ENCODE data around the gene NKD1. TPM values are rescaled to one million over a fixed set of nuclear protein-coding genes. Genes with fewer than 3 reads are reported as not detected.
"Not testable (repeated sequence)": the region's sequence is repeated elsewhere in the genome, so short reads cannot be mapped to it uniquely, and the experiment has no call there.

Gene NKD1
- total and polyA plus RNA-seq, 3 experiments from 2014 or later: 0.45 to 1.5 (median 1.2) TPM

DNA sequence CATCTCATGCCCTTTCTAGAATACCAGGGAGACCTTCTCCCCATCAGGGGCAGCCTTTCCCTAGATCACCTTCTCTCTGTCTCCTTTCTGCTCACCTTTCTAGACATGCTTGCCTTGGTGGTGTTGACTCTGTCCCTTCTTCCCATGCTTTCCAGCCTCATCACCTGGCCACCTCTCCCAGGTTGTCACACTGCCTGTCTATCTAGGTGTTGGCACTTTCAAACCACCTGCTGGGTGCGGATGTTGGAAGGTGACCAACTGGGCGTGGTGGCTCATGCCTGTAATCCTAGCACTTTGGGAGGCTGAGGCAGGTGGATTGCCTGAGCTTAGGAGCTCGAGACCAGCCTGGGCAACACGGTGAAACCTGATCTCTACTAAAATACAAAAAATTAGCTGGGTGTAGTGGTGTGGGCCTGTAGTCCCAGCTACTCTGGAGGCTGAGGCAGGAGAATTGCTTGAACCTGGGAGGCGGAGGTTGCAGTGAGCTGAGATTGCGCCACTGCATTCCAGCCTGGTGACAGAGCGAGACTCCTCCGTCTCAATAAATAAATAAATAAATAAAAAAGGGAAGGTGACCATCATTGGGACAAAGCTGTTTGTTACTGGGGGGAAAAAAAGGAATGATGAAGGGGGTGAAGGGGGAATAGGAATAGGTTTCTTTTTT lies 44.2 kb upstream of the NKD1 start:
- DNase-seq; H3K36me3 Mint-ChIP-seq; H3K27me3 ChIP-seq (ENCODE audit: insufficient read depth, low read length, poor library complexity, severe bottlenecking); H3K4me1 Mint-ChIP-seq; H3K4me3 Mint-ChIP-seq; H3K9me3 ChIP-seq (ENCODE audit: low read length); H3K9me3 Mint-ChIP-seq; POLR2A ChIA-PET; H3K4me1 ChIP-seq (ENCODE audit: insufficient read depth, low read length); H3K4me3 ChIP-seq (ENCODE audit: low read length); H3K27ac ChIP-seq (ENCODE audit: low read depth, low read length); H3K36me3 ChIP-seq (ENCODE audit: insufficient read depth, low read length); CTCF ChIA-PET: not testable (repeated sequence)
- peaks cover 1 to 15% of the 10 kb centered on the region in 2 donors for H3K27me3 Mint-ChIP-seq
- peak overlapping the region in 1 of 8 donors; percentile 2 for H3K27ac Mint-ChIP-seq

DNA sequence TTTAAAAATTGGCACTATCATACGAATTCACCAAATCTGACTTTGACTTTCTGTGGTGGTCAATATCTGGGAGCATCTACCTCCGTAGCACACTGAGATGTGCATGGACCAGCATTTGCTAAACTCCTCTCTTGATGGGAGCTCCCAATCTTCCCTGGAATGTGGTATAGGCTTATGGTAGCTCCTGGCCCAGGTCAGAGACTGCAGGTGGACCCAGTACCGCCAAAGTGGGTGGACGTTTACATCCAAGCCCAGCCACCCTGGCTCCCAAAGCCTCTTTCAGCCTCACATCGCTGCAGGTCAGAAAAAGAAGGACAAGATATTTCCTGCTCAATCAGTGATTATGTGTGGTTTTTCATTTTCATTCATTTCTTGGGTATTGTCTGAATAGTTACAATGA lies 43.1 kb upstream of the NKD1 start:
- Mint-ChIP-seq H3K4me1 (peaks cover 0 to 3% (median 0%) of the 10 kb centered on the region in 3 donors), H3K4me3 (no peak overlapping the region), H3K9me3 (no peaks in the 10 kb centered on the region), H3K27me3 (peaks cover 1 to 11% of the 10 kb centered on the region in 2 donors), H3K36me3 (no peaks in the 10 kb centered on the region), H3K27ac (peak overlapping the region in 1 of 8 donors; percentile 28)
- Histone ChIP-seq H3K4me1 (ENCODE audit: insufficient read depth, low read length) (no peaks in the 10 kb centered on the region), H3K36me3 (ENCODE audit: insufficient read depth, low read length) (no peaks in the 10 kb centered on the region), H3K27me3 (ENCODE audit: insufficient read depth, low read length, poor library complexity, severe bottlenecking) (no peaks in the 10 kb centered on the region), H3K4me3 (ENCODE audit: low read length) (no peak overlapping the region), H3K9me3 (ENCODE audit: low read length) (no peaks in the 10 kb centered on the region), H3K27ac (ENCODE audit: low read depth, low read length) (no peak overlapping the region)
- CTCF ChIA-PET: interaction anchor here (1.5 kb wide), 1 partner anchor 160 kb away, joined by 3 read pairs; no protein-coding TSS in a partner anchor
- DNase-seq: no peak
- POLR2A ChIA-PET: no interaction called here

DNA sequence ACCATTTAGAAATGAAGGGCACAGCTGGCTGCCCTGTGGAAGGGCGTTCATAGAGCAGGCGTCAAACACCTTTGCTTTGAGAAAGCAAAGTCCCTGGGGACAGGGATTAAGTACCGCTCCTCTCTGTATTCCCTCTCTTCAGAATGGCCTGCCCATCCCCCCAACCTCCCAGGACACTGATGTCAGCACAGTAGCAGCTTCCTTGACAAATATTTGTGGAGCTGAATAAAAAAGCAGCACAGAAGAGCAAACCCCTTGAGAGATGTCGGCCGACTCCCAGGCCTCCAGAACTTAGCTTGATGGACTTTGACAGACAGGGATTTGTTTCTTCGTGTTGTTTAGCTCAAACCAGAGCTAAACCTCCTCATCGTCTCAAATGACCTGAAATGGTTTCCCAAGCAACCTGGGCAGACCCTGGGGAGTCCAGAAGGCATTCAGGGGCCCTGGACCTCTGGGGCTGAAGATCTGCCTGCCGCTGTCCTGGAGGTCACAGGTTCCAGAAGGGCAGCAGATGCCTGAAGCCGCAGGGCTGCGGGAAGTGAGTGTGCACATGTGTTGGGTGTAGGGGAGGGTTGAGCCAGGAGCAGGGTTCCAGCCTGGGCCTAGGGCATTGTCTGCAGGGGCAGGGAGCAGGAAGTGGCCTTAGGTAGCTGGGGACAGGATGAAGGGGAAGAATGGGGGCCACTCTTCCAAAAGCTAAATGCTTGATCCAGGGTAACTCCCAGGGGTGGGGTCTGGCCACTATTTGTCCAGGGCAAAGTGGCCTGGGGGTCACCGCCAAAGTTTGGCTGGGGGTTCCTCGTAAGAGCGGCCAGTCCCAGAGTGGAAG lies 42.3 kb upstream of the NKD1 start:
- Histone ChIP-seq H3K4me3 (ENCODE audit: low read length) (no peak overlapping the region), H3K4me1 (ENCODE audit: insufficient read depth, low read length) (no peaks in the 10 kb centered on the region), H3K27me3 (ENCODE audit: insufficient read depth, low read length, poor library complexity, severe bottlenecking) (no peaks in the 10 kb centered on the region), H3K9me3 (ENCODE audit: low read length) (no peaks in the 10 kb centered on the region), H3K27ac (ENCODE audit: low read depth, low read length) (no peak overlapping the region), H3K36me3 (ENCODE audit: insufficient read depth, low read length) (no peaks in the 10 kb centered on the region)
- ChIA-PET CTCF (interaction anchor here (1.5 kb wide), 1 partner anchor 159 kb away, joined by 3 read pairs; no protein-coding TSS in a partner anchor), POLR2A (no interaction called here)
- no peak overlapping the region for H3K4me3 Mint-ChIP-seq
- no peaks in the 10 kb centered on the region for H3K36me3 Mint-ChIP-seq
- no peaks in the 10 kb centered on the region for H3K9me3 Mint-ChIP-seq
- peaks cover 0 to 3% (median 0%) of the 10 kb centered on the region in 3 donors for H3K4me1 Mint-ChIP-seq
- DNase-seq: no peak
- no peak overlapping the region for H3K27ac Mint-ChIP-seq
- peaks cover 1 to 11% of the 10 kb centered on the region in 2 donors for H3K27me3 Mint-ChIP-seq

DNA sequence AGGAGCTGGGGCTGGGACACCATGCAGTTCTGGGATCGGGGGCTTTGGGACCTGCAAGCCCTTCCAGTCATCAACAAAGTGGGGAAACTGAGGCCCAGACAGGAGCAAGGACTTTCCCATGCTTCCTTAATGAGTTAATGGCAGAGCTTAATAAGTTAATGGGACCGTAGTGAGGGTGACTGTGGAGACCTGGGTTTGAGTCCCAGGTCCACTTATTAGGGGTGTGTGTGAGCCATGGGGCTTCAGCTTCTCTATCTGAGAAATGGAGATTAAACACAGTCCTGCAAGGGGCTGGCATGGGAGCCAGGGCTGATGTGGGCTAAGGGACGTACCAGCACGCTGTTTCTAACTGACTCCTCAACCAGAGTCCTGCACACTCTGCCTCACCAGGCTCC lies 41.7 kb upstream of the NKD1 start:
- Mint-ChIP-seq H3K36me3 (no peaks in the 10 kb centered on the region), H3K4me1 (peaks cover 0 to 3% (median 0%) of the 10 kb centered on the region in 3 donors), H3K4me3 (no peak overlapping the region), H3K27ac (no peak overlapping the region), H3K27me3 (peaks cover 0 to 11% of the 10 kb centered on the region in 2 donors), H3K9me3 (no peaks in the 10 kb centered on the region)
- Histone ChIP-seq H3K9me3 (ENCODE audit: low read length) (no peaks in the 10 kb centered on the region), H3K27me3 (ENCODE audit: insufficient read depth, low read length, poor library complexity, severe bottlenecking) (no peaks in the 10 kb centered on the region), H3K27ac (ENCODE audit: low read depth, low read length) (no peak overlapping the region), H3K4me3 (ENCODE audit: low read length) (no peak overlapping the region), H3K4me1 (ENCODE audit: insufficient read depth, low read length) (no peaks in the 10 kb centered on the region), H3K36me3 (ENCODE audit: insufficient read depth, low read length) (no peaks in the 10 kb centered on the region)
- no peak for DNase-seq
- ChIA-PET POLR2A (no interaction called here), CTCF (interaction anchor here (1.5 kb wide), 1 partner anchor 159 kb away, joined by 3 read pairs; no protein-coding TSS in a partner anchor)

DNA sequence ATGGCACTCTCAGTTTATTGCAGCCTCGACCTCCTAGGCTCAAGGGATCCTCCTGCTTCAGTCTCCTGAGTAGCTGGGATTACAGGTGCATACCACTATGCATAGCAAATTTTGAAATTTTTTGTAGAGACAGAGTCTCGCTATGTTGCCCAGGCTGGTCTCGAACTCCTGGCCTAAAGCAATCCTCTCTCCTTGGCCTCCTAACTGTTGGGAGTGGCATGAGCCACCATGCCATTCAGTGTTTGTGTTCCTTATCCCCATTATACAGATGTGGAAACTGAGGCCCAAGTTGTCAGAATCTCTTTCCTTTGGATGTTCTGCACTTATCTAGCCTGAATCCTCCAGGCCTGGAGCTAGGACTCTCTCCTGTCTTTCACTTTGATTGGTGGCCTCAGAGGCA lies 40.8 kb upstream of the NKD1 start:
- ChIA-PET POLR2A (interaction anchor here (0.6 kb wide), 1 partner anchor 122 kb away, joined by 3 read pairs; no protein-coding TSS in a partner anchor), CTCF (interaction anchor here (0.7 kb wide), 1 partner anchor 118 kb away, joined by 3 read pairs; no protein-coding TSS in a partner anchor)
- Histone ChIP-seq H3K36me3 (ENCODE audit: insufficient read depth, low read length) (no peaks in the 10 kb centered on the region), H3K4me3 (ENCODE audit: low read length) (no peak overlapping the region), H3K27me3 (ENCODE audit: insufficient read depth, low read length, poor library complexity, severe bottlenecking) (no peaks in the 10 kb centered on the region), H3K4me1 (ENCODE audit: insufficient read depth, low read length) (no peaks in the 10 kb centered on the region), H3K27ac (ENCODE audit: low read depth, low read length) (no peak overlapping the region), H3K9me3 (ENCODE audit: low read length) (no peaks in the 10 kb centered on the region)
- H3K27me3 Mint-ChIP-seq: peaks cover 0 to 6% of the 10 kb centered on the region in 2 donors
- H3K27ac Mint-ChIP-seq: peak overlapping the region in 1 of 8 donors; percentile 43
- no peaks in the 10 kb centered on the region for H3K36me3 Mint-ChIP-seq
- no peak overlapping the region for H3K4me3 Mint-ChIP-seq
- no peaks in the 10 kb centered on the region for H3K9me3 Mint-ChIP-seq
- DNase-seq: no peak
- H3K4me1 Mint-ChIP-seq: peaks cover 0 to 3% (median 0%) of the 10 kb centered on the region in 3 donors

DNA sequence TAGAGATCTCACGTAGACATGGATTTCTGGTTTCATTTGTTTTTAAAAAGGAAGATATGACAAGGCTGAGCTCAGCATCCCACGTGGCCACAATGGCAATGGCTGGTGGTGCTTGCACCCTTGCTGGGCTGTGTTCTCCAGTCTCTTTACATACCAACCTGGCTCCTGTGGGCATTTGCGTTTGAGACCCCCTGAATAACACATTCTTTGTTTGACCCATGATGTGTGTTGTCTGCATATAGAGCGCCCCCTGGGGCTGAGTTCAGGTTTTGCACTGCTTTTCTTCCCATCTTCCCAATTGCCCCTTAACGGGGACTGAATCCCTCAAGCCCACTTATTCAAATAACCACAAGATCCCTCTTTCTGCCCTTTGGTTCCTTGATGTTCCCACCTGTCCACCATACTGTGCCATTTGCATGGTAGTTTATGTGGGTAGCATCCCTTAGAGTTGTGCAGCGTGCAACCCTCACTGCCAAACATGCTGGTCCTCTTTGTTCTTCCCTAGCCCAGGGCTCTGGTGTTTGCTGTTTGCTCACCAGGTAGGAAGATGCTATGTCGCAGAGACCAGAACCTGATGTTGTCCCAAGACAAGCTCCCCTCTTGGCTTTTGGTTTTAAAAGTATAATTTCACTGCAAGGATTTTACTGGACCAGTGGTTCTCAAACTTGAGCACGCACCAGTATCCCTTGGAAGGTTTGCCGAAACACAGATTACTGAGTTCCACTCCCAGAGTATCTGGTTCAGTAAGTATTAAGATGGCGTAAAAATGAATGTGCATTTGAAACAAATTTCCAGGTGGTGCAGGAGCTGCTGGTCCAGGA lies 38.5 kb upstream of the NKD1 start:
- Mint-ChIP-seq H3K36me3 (no peaks in the 10 kb centered on the region), H3K4me1 (peaks cover 0 to 3% (median 0%) of the 10 kb centered on the region in 3 donors), H3K27me3 (no peaks in the 10 kb centered on the region), H3K27ac (peak overlapping the region in 2 of 8 donors; percentile 17 to 39), H3K9me3 (no peaks in the 10 kb centered on the region), H3K4me3 (no peak overlapping the region)
- H3K4me3 ChIP-seq (ENCODE audit: low read length): no peak overlapping the region
- no peaks in the 10 kb centered on the region for H3K9me3 ChIP-seq (ENCODE audit: low read length)
- peak in 4 of 5 donors; percentile 17 to 58 (median 26) for DNase-seq
- H3K36me3 ChIP-seq (ENCODE audit: insufficient read depth, low read length): no peaks in the 10 kb centered on the region
- H3K4me1 ChIP-seq (ENCODE audit: insufficient read depth, low read length): no peaks in the 10 kb centered on the region
- POLR2A ChIA-PET: no interaction called here
- H3K27ac ChIP-seq (ENCODE audit: low read depth, low read length): no peak overlapping the region
- CTCF ChIA-PET: interaction anchor here (1.1 kb wide), 1 partner anchor 296 kb away, joined by 3 read pairs; no protein-coding TSS in a partner anchor
- no peaks in the 10 kb centered on the region for H3K27me3 ChIP-seq (ENCODE audit: insufficient read depth, low read length, poor library complexity, severe bottlenecking)

DNA sequence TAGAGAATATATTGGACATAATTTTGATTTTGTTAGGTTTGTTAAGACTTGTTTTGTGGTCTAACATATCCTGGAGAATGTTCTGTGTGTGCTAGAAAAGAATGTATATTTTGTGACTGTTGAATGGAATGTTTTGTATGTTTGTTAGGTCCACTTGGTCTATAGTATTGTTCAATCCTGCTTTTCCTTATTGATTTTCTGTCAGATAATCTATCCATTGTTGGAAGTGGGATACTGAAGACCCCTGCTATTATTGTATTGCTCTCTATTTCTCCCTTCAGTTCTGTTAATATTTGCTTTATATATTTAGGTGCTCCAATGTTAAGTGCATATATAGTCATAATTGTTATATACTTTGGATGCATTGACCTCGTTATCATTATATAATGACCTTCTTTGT lies 33.0 kb upstream of the NKD1 start:
- H3K27me3 Mint-ChIP-seq: peaks cover 0 to 15% of the 10 kb centered on the region in 2 donors
- H3K4me3 Mint-ChIP-seq: no peak overlapping the region
- Histone ChIP-seq H3K27ac (ENCODE audit: low read depth, low read length) (no peak overlapping the region), H3K4me1 (ENCODE audit: insufficient read depth, low read length) (no peaks in the 10 kb centered on the region), H3K4me3 (ENCODE audit: low read length) (no peak overlapping the region), H3K27me3 (ENCODE audit: insufficient read depth, low read length, poor library complexity, severe bottlenecking) (no peaks in the 10 kb centered on the region), H3K9me3 (ENCODE audit: low read length) (no peaks in the 10 kb centered on the region), H3K36me3 (ENCODE audit: insufficient read depth, low read length) (no peaks in the 10 kb centered on the region)
- H3K9me3 Mint-ChIP-seq: peaks cover 15 to 20% (median 19%) of the 10 kb centered on the region in 5 donors
- ChIA-PET CTCF (no interaction called here), POLR2A (no interaction called here)
- DNase-seq: no peak
- no peaks in the 10 kb centered on the region for H3K4me1 Mint-ChIP-seq
- H3K36me3 Mint-ChIP-seq: peaks cover 0 to 12% (median 4%) of the 10 kb centered on the region in 3 donors
- no peak overlapping the region for H3K27ac Mint-ChIP-seq

Measured in CD8-positive, alpha-beta memory T cell (primary cell).